Vagina (tissue), 2 donors: ENCODE data around the gene RBM20. TPM values are rescaled to one million over a fixed set of nuclear protein-coding genes. Genes with fewer than 3 reads are reported as not detected.

Experiments used
- DNase-seq, 2 donors: peaks; one replicate each; pipeline ENCODE4 v3.0.0-alpha.2; 2017; ENCODE audit errors: extremely low spot score in 2 of 2
- H3K27ac ChIP-seq: fragments of 200-600 bp; sonication (generic); one replicate; pipeline ENCODE4 v1.5.1; 2019
- H3K27me3 ChIP-seq: fragments of 200-600 bp; sonication (generic); one replicate; pipeline ENCODE4 v1.5.1; 2019
- H3K36me3 ChIP-seq, 2 donors: fragments of 200-600 bp; sonication (generic); one replicate each; pipeline ENCODE4 v1.5.1; 2017 to 2019
- H3K4me1 ChIP-seq: fragments of 200-600 bp; sonication (generic); one replicate; pipeline ENCODE4 v1.5.1; 2019
- H3K4me3 ChIP-seq, 2 donors: fragments of 200-600 bp; sonication (generic); 1 replicate in 1 of 2; 2 replicates in 1 of 2; pipeline ENCODE4 v1.5.1; 2016 to 2019
- H3K9me3 ChIP-seq: fragments of 200-600 bp; sonication (generic); one replicate; pipeline ENCODE4 v1.5.1; 2019
- POLR2A ChIP-seq, 2 donors: fragments of 450-650 bp; IDR thresholded peaks; one replicate each; pipeline ENCODE4 v1.6.1; 2017; ENCODE audit warnings: antibody characterized with exemption in 2 of 2, mild to moderate bottlenecking in 2 of 2, moderate library complexity in 2 of 2
- POLR2AphosphoS5 ChIP-seq, 2 donors: sonication (generic); formaldehyde crosslinking; IDR thresholded peaks; one replicate each; pipeline ENCODE4 v1.9.0; 2017; ENCODE audit warnings: antibody characterized with exemption in 2 of 2, mild to moderate bottlenecking in 2 of 2, low read depth in 1 of 2; ENCODE audit not compliant: insufficient read depth in 1 of 2
- intact Hi-C: fragments of 100-400 bp; cut with DNase I; formaldehyde crosslinking; loops from one replicate; pipeline ENCODE4 v1.15.1; 2023
- total RNA-seq: library from RNA; depleted of rRNA; stranded (reverse); fragments of >200 nt; gene quantifications from one replicate; pipeline ENCODE4 v1.2.3, GENCODE V29; 2016
- TF ChIP-seq, protein P1 (sequence below), 3 experiments: fragments of 450-650 bp in 2 of 3; fragments of 200-600 bp in 1 of 3; sonication (generic) in 1 of 3; IDR thresholded peaks; one replicate each; pipeline ENCODE4 v1.5.1; 2017 to 2019; ENCODE audit warnings: antibody characterized with exemption in 3 of 3, mild to moderate bottlenecking in 2 of 3, moderate library complexity in 2 of 3

RBM20 gene
- total RNA-seq, 1 donor from 2014 or later: 5.2 TPM

DNA sequence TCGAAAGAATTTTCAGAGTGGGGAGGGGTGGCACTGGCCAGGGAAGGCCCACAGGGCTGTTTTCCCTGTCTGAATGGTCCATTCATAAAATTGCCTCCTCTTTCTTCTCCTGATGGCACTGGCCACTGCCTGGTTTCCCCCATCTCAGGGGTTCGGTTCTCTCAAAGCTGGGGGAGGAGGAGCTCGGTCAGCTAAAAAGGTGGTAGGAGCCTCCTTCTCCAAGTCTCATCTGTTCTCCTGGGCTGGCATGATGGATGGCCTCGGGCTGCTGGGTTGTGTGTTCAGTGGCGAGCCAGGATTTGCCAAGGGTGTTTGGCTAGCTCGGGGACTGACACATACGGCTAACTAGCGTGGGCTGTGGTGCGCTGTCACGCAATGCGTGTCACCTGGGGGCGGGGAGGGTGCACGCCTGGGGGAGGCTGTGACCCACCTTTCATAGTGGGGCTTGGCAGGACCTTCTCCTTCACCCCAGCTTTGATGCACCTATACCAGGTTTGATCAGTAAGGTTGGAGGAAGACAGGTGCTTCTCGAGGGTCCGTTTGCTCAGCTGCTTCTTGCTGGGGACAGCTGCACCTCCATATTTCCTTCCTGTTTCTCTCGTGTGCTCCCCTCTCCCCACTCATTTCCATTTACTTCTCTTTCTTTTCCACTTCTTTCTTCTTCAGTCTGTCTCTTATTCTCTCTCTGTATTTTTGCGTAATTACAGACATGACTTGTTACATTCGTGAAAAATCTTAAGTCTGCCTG lies 36.3 kb downstream of the RBM20 start:
- H3K36me3 ChIP-seq: no peaks in the 10 kb centered on the region
- H3K4me3 ChIP-seq: no peak overlapping the region
- DNase-seq: no peak
- intact Hi-C loops: no loop called here
- H3K27ac ChIP-seq: no peak overlapping the region
- no peaks in the 10 kb centered on the region for H3K27me3 ChIP-seq
- TF ChIP-seq, protein P1, sequence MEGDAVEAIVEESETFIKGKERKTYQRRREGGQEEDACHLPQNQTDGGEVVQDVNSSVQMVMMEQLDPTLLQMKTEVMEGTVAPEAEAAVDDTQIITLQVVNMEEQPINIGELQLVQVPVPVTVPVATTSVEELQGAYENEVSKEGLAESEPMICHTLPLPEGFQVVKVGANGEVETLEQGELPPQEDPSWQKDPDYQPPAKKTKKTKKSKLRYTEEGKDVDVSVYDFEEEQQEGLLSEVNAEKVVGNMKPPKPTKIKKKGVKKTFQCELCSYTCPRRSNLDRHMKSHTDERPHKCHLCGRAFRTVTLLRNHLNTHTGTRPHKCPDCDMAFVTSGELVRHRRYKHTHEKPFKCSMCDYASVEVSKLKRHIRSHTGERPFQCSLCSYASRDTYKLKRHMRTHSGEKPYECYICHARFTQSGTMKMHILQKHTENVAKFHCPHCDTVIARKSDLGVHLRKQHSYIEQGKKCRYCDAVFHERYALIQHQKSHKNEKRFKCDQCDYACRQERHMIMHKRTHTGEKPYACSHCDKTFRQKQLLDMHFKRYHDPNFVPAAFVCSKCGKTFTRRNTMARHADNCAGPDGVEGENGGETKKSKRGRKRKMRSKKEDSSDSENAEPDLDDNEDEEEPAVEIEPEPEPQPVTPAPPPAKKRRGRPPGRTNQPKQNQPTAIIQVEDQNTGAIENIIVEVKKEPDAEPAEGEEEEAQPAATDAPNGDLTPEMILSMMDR (IDR thresholded peaks at IDR 0.05): no peak
- no peak for TF ChIP-seq POLR2A (IDR thresholded peaks at IDR 0.05)
- no peak for TF ChIP-seq POLR2AphosphoS5 (IDR thresholded peaks at IDR 0.05; ENCODE audit: insufficient read depth in 1 of 2, low read depth in 1 of 2)
- no peaks in the 10 kb centered on the region for H3K4me1 ChIP-seq
- H3K9me3 ChIP-seq: no peaks in the 10 kb centered on the region

DNA sequence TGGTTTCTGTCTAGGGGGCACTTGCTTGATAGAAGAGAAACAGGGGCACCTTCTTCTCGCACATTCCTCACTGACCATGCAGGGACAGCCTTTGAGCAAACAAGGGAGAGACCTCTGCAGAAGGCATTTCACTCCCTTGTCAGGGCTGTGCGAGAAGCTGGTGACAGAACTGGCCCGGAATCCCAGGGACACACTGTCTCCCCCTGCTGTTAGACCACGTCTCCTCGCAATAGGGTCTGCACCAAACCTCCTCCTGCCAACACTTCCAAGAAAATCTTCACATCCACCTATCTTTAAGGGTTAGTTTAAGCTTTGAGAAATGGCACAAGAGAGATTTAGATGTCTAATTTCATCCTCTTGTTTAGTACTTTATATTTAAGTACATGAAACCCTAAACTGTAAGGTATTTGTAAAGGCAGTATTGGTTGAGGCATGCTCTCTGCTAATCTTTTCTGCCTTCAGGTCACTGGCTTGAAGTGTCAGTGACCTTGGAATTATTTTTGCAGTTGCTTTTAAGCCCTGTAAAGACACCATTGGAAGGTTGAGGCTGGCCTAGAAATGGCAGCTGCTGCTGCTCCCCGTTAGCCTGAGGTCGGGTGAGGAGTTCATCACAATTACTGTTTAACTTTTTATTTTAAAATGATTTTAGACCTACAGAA lies 37.0 kb downstream of the RBM20 start:
- H3K27me3 ChIP-seq: no peaks in the 10 kb centered on the region
- intact Hi-C loops: no loop called here
- DNase-seq: no peak
- no peaks in the 10 kb centered on the region for H3K4me1 ChIP-seq
- H3K9me3 ChIP-seq: no peaks in the 10 kb centered on the region
- H3K36me3 ChIP-seq: no peaks in the 10 kb centered on the region
- H3K4me3 ChIP-seq: no peak overlapping the region
- no peak overlapping the region for H3K27ac ChIP-seq
- TF ChIP-seq, protein P1 (IDR thresholded peaks at IDR 0.05): no peak
- TF ChIP-seq POLR2A (IDR thresholded peaks at IDR 0.05) (no peak), POLR2AphosphoS5 (IDR thresholded peaks at IDR 0.05; ENCODE audit: insufficient read depth in 1 of 2, low read depth in 1 of 2) (no peak)

DNA sequence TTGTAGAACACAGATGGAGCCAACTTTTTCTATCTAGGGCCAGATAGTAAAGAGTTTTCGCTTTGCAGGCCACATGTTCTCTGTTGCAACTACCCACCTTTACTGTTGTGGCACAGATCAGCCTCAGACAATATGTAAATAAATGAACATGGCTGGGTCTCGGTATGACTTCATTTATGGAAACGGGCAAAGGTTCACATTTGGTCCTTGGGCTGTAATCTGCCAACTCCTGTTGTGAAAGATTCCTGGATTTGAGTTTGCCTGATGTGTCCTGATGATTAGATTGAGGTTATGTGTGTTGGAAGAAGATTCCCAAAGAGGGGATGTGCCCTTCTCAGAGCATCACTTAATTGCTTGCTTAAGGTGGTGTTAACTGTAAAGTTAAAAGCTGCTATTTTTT lies 38.2 kb downstream of the RBM20 start:
- H3K27me3 ChIP-seq: no peaks in the 10 kb centered on the region
- no peak overlapping the region for H3K27ac ChIP-seq
- no peaks in the 10 kb centered on the region for H3K4me1 ChIP-seq
- no peaks in the 10 kb centered on the region for H3K9me3 ChIP-seq
- no peak overlapping the region for H3K4me3 ChIP-seq
- intact Hi-C loops: no loop called here
- no peak for DNase-seq
- TF ChIP-seq POLR2A (IDR thresholded peaks at IDR 0.05) (no peak), POLR2AphosphoS5 (IDR thresholded peaks at IDR 0.05; ENCODE audit: insufficient read depth in 1 of 2, low read depth in 1 of 2) (no peak)
- TF ChIP-seq, protein P1 (IDR thresholded peaks at IDR 0.05): no peak
- no peaks in the 10 kb centered on the region for H3K36me3 ChIP-seq

DNA sequence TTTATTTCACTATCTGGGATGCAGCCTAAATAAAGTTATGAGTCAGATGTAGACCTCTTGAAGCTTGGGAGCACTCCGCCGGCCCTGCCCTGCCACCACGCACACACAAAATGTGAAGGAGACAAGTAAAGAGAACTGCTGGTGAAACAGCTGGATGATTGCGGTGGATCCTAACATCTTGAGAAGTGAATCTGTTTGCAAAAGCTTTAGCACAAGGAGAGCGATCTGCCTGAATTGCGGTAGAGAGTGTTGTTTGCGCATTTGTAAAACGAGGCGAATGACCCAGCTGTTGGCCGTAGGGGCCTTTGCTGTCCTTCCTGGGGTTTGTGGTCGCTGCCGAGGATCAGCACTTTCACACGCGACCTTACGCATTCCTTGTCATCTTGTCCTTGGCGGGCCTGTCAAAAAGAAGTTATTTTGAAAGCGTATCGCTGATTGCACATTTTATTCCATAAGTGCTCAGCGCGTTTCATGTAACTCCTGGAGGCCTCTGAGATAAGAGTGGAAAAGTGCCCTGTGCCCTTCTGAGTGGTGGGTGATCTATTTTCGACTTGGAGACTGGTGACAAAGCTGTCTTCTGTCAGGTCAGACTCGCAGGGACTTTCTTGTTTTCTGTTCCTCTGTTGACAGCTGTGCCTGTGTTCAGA lies 40.8 kb downstream of the RBM20 start:
- DNase-seq: no peak
- H3K27ac ChIP-seq: no peak overlapping the region
- no peaks in the 10 kb centered on the region for H3K27me3 ChIP-seq
- TF ChIP-seq POLR2A (IDR thresholded peaks at IDR 0.05) (no peak), POLR2AphosphoS5 (IDR thresholded peaks at IDR 0.05; ENCODE audit: insufficient read depth in 1 of 2, low read depth in 1 of 2) (no peak)
- TF ChIP-seq, protein P1 (IDR thresholded peaks at IDR 0.05): no peak
- no peaks in the 10 kb centered on the region for H3K36me3 ChIP-seq
- H3K9me3 ChIP-seq: no peaks in the 10 kb centered on the region
- H3K4me1 ChIP-seq: no peaks in the 10 kb centered on the region
- no peak overlapping the region for H3K4me3 ChIP-seq
- intact Hi-C loops: no loop called here
